AG04450 (cell line): Measurements from ENCODE around the gene OR56B4. TPM values are rescaled to one million over a fixed set of nuclear protein-coding genes. Genes with fewer than 3 reads are reported as not detected.

Experiments used
- CTCF ChIA-PET: fragments of 300-600, 350-600 bp; formaldehyde crosslinking; extraction: SDS; loops from one replicate; lab custom pipeline; 2022; ENCODE audit warnings: antibody characterized with exemption, inconsistent platforms; lab: Charles Lee
- POLR2A ChIA-PET: fragments of 350-600 bp; formaldehyde crosslinking; extraction: SDS; loops from one replicate; lab custom pipeline; 2021; ENCODE audit warnings: antibody characterized with exemption, inconsistent platforms; lab: Yijun Ruan, JAX
- DNase-seq: peaks from one replicate; pipeline ENCODE4 v3.0.0-alpha.2; 2011; ENCODE audit warnings: low read depth, low spot score
- H3K27ac ChIP-seq: one replicate; pipeline ENCODE4 v1.5.1; 2012; ENCODE audit warnings: low read depth, low read length, control low read depth
- H3K27me3 ChIP-seq: one replicate; pipeline ENCODE4 v1.6.0; 2012; ENCODE audit warnings: low read length; ENCODE audit not compliant: control insufficient read depth, insufficient read depth
- H3K4me3 ChIP-seq: 2 replicates; pipeline ENCODE4 v1.5.1; 2011; ENCODE audit warnings: mild to moderate bottlenecking, low read depth, low read length, control low read depth
- H3K9me3 ChIP-seq: 2 replicates; pipeline ENCODE4 v1.5.1; 2012; ENCODE audit warnings: low read length; ENCODE audit not compliant: control insufficient read depth, insufficient read depth
- polyA plus RNA-seq: library from polyadenylated mRNA; depleted of rRNA; stranded (reverse); fragments of >200 nt; gene quantifications from 2 replicates; pipeline ENCODE4 v1.2.3, GENCODE V29; 2011
- TF ChIP-seq, protein P1 (sequence below): IDR thresholded peaks from 2 replicates; pipeline ENCODE4 v1.5.1; 2011; ENCODE audit warnings: low read depth, low read length, control low read depth, inconsistent platforms

OR56B4 gene
- polyA plus RNA-seq, 1 experiment: not detected

GRCh38 chr11:6079463-6079862, 28.0 kb upstream of the OR56B4 start:
- TF ChIP-seq, protein P1, sequence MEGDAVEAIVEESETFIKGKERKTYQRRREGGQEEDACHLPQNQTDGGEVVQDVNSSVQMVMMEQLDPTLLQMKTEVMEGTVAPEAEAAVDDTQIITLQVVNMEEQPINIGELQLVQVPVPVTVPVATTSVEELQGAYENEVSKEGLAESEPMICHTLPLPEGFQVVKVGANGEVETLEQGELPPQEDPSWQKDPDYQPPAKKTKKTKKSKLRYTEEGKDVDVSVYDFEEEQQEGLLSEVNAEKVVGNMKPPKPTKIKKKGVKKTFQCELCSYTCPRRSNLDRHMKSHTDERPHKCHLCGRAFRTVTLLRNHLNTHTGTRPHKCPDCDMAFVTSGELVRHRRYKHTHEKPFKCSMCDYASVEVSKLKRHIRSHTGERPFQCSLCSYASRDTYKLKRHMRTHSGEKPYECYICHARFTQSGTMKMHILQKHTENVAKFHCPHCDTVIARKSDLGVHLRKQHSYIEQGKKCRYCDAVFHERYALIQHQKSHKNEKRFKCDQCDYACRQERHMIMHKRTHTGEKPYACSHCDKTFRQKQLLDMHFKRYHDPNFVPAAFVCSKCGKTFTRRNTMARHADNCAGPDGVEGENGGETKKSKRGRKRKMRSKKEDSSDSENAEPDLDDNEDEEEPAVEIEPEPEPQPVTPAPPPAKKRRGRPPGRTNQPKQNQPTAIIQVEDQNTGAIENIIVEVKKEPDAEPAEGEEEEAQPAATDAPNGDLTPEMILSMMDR: no peak
- H3K4me3 ChIP-seq: no peak overlapping the region
- POLR2A ChIA-PET: no interaction called here
- H3K9me3 ChIP-seq: no peaks in the 10 kb centered on the region
- H3K27ac ChIP-seq: no peak overlapping the region
- CTCF ChIA-PET: no interaction called here
- DNase-seq: no peak
- no peaks in the 10 kb centered on the region for H3K27me3 ChIP-seq

DNA sequence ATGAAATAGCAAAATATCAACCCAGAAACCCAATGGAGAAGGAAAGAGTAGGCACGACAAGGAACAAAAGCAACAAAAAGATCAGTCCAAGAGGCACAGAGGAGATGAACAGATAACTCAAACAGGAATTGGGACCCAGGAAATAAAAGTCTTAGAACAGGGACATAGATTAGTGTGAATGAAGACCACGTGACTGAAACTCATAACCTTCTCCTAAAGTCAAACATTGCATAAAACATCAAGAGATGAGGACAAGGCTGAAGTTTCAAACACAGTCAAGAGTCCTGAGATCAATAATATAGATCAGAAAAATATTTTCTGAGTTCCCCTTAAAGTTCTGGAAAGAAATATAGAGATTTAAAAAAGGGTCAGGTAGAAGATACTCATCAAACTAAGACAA, 24.4 kb upstream of the OR56B4 start:
- TF ChIP-seq, protein P1: no peak
- no peak for DNase-seq
- no peak overlapping the region for H3K27ac ChIP-seq
- H3K27me3 ChIP-seq: no peaks in the 10 kb centered on the region
- peaks cover 4% of the 10 kb centered on the region; the same call in 1 of the 2 replicates for H3K9me3 ChIP-seq
- ChIA-PET POLR2A (no interaction called here), CTCF (no interaction called here)
- no peak overlapping the region for H3K4me3 ChIP-seq

DNA sequence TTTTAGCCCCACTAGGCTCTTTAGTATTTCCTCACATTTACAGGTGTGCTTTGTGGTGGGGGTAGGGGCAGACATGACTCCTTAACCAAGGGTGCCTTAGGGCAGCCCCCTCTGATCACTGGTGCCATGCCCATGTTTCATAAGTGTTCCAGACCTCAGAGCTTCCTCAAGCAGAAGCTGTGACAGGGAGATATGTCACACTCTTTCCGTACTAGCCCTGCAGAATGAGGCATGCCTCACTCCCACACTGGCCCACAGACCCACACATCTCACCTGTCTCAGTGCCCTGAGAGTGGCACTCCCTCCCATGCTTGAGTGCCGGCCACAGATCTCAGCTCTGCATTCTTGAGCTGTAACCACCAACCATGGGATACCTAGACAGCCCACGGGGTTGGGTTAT, 22.9 kb upstream of the OR56B4 start:
- H3K4me3 ChIP-seq: no peak overlapping the region
- H3K27ac ChIP-seq: no peak overlapping the region
- no peaks in the 10 kb centered on the region for H3K27me3 ChIP-seq
- ChIA-PET CTCF (no interaction called here), POLR2A (no interaction called here)
- TF ChIP-seq, protein P1: no peak
- no peak for DNase-seq
- H3K9me3 ChIP-seq: peaks cover 4% of the 10 kb centered on the region; the same call in 1 of the 2 replicates

DNA sequence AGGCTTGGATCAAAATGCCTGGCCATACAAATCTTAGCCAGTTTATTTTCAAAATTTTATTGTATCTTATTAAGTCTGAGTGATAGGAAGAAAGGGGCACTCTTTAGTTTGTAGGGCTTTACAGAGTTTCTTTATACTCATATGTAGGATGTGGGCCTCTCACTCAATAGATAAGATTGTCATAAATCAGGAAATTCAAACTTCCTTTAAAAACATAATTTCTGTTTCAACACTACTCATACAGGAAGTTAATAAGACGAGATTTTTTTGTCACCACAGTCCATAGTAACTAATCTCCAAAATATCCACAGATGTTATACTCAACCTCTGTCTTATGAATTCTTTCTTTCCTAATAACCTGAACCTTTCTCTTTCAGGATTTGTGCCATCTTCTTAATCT, 13.3 kb upstream of the OR56B4 start:
- TF ChIP-seq, protein P1: no peak
- CTCF ChIA-PET: no interaction called here
- POLR2A ChIA-PET: no interaction called here
- no peak for DNase-seq
- H3K9me3 ChIP-seq: no peaks in the 10 kb centered on the region
- no peaks in the 10 kb centered on the region for H3K27me3 ChIP-seq
- no peak overlapping the region for H3K27ac ChIP-seq
- H3K4me3 ChIP-seq: no peak overlapping the region

DNA sequence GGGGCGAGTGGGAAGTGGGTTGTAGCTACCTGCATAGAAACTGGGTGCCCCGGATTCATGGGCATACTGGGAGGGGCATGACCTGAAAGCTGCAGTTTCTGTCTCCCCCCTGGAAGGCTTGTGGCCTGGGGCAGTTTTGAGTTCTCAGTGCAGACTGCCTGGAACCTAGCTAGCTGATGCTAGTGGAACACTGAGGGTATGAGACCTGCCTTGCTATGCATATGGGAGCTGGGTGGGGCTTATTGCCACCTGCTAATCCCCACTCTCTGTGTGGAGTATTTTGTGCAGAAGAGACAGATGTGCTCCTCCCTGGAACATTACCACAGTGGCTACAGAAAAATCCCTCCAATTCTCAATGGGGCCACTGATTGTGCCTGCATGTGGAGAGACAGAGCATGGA, 11.7 kb upstream of the OR56B4 start:
- H3K9me3 ChIP-seq: no peaks in the 10 kb centered on the region
- H3K4me3 ChIP-seq: no peak overlapping the region
- ChIA-PET CTCF (no interaction called here), POLR2A (no interaction called here)
- no peak overlapping the region for H3K27ac ChIP-seq
- DNase-seq: no peak
- TF ChIP-seq, protein P1: no peak
- no peaks in the 10 kb centered on the region for H3K27me3 ChIP-seq
